MM.1S (cell line): ENCODE results near the gene SMCO4.

ENCODE experiments used
- EZH2 ChIP-seq: fragments of 300-600 bp; sonication (generic); optimal IDR thresholded peaks from 2 replicates; pipeline ENCODE3; 2017; ENCODE audit warnings: low read depth, mild to moderate bottlenecking, antibody characterized with exemption, low read length, mixed read lengths
- EZH2phosphoT487 ChIP-seq: fragments of 300-600 bp; sonication (generic); IDR thresholded peaks from 2 replicates; pipeline ENCODE4 v1.6.1; 2018; ENCODE audit warnings: antibody characterized with exemption, low read length

DNA sequence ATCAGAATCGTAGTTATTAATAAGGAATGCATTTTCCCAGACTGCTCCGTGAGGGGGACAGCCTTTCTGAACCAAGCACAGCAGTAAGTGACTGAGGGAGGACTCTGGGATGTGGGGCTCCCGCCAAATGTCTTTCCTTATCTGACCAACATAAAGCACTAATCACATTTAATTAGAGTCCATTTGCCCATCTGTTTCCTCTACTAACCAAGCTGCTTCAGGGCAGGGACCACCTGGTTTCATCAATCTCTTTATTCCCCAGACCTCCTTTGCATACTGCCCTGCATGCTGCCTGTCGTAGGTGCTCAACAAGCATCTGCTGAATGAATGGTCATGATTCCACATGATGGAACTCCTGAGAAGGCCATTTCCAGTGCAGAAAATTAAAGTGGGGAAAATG, 29.4 kb downstream of the SMCO4 start:
- TF ChIP-seq EZH2phosphoT487 (no peak), EZH2 (no peak)
